NT2/D1 (cell line): ENCODE results near the gene CLPTM1.

Experiments
- DNase-seq: peaks from one replicate; pipeline ENCODE4 v3.0.0-alpha.2; 2011; ENCODE audit warnings: low read depth, low spot score
- H3K27me3 ChIP-seq: 2 replicates; pipeline ENCODE4 v1.6.0; 2011; ENCODE audit warnings: mild to moderate bottlenecking; ENCODE audit not compliant: insufficient read length, insufficient read depth
- H3K36me3 ChIP-seq: 2 replicates; pipeline ENCODE4 v1.6.1; 2011; ENCODE audit warnings: mild to moderate bottlenecking, low read length, mixed read lengths; ENCODE audit not compliant: insufficient read depth, insufficient read length
- H3K4me1 ChIP-seq: 2 replicates; pipeline ENCODE4 v1.5.1; 2011; ENCODE audit not compliant: insufficient read depth, insufficient read length
- H3K4me3 ChIP-seq: 2 replicates; pipeline ENCODE4 v1.5.1; 2011; ENCODE audit warnings: low read depth; ENCODE audit not compliant: insufficient read length
- H3K9ac ChIP-seq: 2 replicates; pipeline ENCODE4 v1.6.0; 2011; ENCODE audit warnings: low read depth; ENCODE audit not compliant: insufficient read length
- H3K9me3 ChIP-seq: 2 replicates; pipeline ENCODE4 v1.5.1; 2011; ENCODE audit warnings: mild to moderate bottlenecking, low read length; ENCODE audit not compliant: insufficient read depth
- SUZ12 ChIP-seq: IDR thresholded peaks from 2 replicates; pipeline ENCODE4 v1.6.1; 2011; ENCODE audit not compliant: insufficient read length, insufficient read depth; ENCODE audit errors: extremely low read depth
- YY1 ChIP-seq: IDR thresholded peaks from 2 replicates; pipeline ENCODE4 v1.6.1; 2011; ENCODE audit not compliant: insufficient read length, insufficient read depth
- ZNF274 ChIP-seq: IDR thresholded peaks from 2 replicates; pipeline ENCODE4 v1.6.1; 2011; ENCODE audit warnings: mild to moderate bottlenecking, low read depth, low read length

CLPTM1 gene

DNA sequence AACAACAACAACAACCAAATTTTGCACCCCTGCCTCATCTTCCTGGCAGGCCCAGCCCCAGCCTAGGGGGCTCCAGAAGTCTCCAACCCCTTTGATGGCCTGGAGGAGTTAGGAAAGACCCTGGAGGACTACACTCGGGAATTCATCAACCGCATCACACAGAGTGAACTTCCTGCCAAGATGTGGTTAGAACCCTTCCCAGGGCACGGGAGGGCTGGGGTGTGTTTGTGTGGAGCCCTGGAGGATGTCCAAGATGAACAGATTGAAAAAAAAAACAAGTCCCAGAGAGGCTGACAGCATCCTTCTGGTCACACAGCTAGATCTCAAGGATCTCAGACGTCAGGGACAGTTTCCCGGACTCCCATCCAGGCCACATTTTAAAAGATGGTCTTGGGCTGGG is 27.4 kb upstream of the CLPTM1 start:
- Histone ChIP-seq H3K27me3 (no peaks in the 10 kb centered on the region), H3K4me3 (no peak overlapping the region), H3K9ac (no peak overlapping the region), H3K9me3 (no peaks in the 10 kb centered on the region), H3K4me1 (peaks cover 7% of the 10 kb centered on the region), H3K36me3 (no peaks in the 10 kb centered on the region)
- DNase-seq, result no peak
- TF ChIP-seq SUZ12, result no peak
- no peak for TF ChIP-seq ZNF274
- TF ChIP-seq YY1, result no peak

DNA sequence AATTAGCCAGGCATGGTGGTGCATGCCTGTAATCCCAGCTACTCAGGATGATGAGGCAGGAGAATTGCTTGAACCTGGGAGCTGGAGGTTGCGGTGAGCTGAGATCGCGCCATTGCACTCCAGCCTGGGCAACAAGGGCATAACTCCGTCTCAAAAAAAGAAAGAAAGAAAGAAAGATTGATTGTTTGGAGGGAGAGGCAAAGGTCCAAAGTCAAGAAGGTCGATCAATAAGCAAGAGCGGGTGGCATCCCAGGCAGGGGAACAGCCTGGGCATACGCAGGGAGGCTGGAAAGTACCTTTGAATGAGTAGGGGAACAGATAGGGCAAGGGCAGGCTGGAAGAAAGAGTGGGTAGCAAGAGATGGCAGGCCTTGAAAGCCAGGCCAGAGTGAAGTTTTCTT is 25.1 kb upstream of the CLPTM1 start:
- TF ChIP-seq YY1 (no peak), ZNF274 (no peak), SUZ12 (no peak)
- H3K27me3 ChIP-seq, result no peaks in the 10 kb centered on the region
- no peak for DNase-seq
- H3K9me3 ChIP-seq, result no peaks in the 10 kb centered on the region
- H3K9ac ChIP-seq, result no peak overlapping the region
- no peak overlapping the region for H3K4me3 ChIP-seq
- peaks cover 4% of the 10 kb centered on the region for H3K4me1 ChIP-seq
- no peaks in the 10 kb centered on the region for H3K36me3 ChIP-seq

DNA sequence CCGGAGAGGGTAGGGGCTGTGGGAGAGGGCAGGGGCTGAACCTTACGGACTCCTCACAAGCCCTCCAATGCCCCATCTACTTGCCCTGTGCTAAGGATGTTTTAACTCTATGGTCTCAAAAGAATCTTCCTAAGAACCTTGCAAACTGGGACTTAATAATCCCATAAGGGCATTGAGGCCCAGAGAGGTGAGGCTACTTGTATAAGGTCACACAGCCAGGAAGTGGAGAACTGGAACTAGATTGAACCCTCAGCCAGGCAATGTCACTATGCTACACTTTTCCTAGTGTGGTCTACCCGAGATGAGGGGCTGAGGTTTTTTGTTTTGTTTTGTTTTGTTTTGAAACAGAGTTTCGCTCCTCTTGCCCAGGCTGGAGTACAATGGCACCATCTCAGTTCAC is 23.6 kb upstream of the CLPTM1 start:
- H3K4me1 ChIP-seq, result no peaks in the 10 kb centered on the region
- no peak for TF ChIP-seq ZNF274
- no peak for TF ChIP-seq SUZ12
- TF ChIP-seq YY1, result no peak

DNA sequence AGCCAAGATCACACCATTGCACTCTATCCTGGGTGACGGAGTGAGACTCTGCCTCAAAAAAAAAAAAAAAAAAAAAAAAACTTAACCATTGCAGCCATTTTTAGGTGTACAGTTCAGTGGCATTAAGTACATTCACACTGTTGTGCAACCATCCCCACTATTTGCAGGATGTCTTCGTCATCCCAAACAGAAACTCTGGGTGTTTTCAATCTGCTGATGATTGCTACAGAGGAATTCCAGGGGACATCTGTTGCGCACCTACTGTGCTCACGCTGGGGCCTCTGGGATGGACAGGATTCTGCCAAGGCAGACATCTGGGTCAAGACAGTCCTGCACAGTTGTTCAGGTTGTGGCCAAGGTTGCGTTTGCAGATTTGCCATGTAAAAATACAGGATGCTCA is 15.5 kb upstream of the CLPTM1 start:
- no peak overlapping the region for H3K4me3 ChIP-seq
- TF ChIP-seq ZNF274 (no peak), SUZ12 (no peak), YY1 (no peak)
- no peak for DNase-seq
- H3K36me3 ChIP-seq, result no peaks in the 10 kb centered on the region
- no peak overlapping the region for H3K9ac ChIP-seq
- no peaks in the 10 kb centered on the region for H3K27me3 ChIP-seq
- H3K9me3 ChIP-seq, result no peaks in the 10 kb centered on the region
- H3K4me1 ChIP-seq, result peaks cover 2% of the 10 kb centered on the region

More for the DNA sequence above, 23.6 kb upstream of the CLPTM1 start:
- no peak for DNase-seq
- no peaks in the 10 kb centered on the region for H3K36me3 ChIP-seq
- no peaks in the 10 kb centered on the region for H3K9me3 ChIP-seq
- H3K9ac ChIP-seq, result no peak overlapping the region
- H3K27me3 ChIP-seq, result no peaks in the 10 kb centered on the region
- no peak overlapping the region for H3K4me3 ChIP-seq

DNA sequence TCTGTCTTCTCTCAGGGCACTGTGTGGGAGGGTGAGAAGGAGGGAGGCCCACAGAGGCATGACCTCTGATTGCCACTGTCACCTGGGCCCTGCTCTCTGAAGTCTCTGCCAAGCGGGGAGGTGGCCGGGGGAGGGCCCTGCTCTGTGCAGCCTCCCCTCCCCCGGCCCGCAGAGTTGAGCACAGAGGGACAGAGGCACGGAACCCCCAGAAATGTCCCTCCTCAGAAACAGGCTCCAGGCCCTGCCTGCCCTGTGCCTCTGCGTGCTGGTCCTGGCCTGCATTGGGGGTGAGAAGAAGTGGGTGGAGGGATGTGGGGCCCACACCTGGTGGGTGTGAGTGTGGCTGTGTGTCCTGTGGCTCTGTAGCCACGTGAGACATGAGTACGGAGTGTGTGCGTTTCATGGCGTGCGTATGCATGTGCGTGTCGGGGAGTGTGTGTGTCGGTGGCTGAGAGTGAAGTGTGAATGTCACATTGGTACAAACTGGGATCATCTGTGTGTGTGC is 13.1 kb upstream of the CLPTM1 start, which contains the start of gene APOC4:
Gene APOC4, plus strand, starts transcription at position 171 of the 505 bp plus-strand sequence. Its CDS starts 41 bp downstream, at position 212.
- no peak within 1 kb of the TSS for H3K4me3 ChIP-seq
- H3K36me3 ChIP-seq, result no peaks in the 10 kb centered on the region
- DNase-seq, result no peak
- peaks cover 2% of the 10 kb centered on the region for H3K4me1 ChIP-seq
- no peaks in the 10 kb centered on the region for H3K9me3 ChIP-seq
- H3K9ac ChIP-seq, result no peak within 1 kb of the TSS
- H3K27me3 ChIP-seq, result no peaks in the 10 kb centered on the region
- TF ChIP-seq SUZ12 (no peak), YY1 (no peak), ZNF274 (no peak)

DNA sequence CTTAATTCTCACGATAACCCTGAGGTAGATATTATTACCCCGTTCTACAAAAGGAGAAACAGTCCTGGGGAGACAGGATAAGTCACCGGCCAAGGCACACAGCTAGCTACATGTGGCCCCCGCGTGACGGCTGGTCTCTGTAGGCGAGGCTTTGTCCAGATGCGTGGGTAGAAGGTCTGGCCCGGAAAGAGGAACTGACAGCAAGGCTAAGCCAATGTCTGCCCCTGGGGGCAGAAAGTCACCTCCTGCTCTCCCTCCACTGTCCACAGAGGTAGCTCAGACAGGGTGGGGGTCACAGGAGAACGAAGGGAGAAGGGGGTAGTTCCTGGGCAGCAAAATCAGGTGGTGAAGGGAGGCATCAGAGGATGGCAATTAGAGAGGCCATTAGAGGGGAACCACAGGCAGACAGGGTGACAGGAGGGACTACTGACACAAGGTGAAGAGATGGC is 11.4 kb upstream of the CLPTM1 start:
- Histone ChIP-seq H3K9ac (no peak overlapping the region), H3K27me3 (no peaks in the 10 kb centered on the region), H3K4me3 (no peak overlapping the region), H3K9me3 (no peaks in the 10 kb centered on the region), H3K4me1 (peaks cover 5% of the 10 kb centered on the region), H3K36me3 (no peaks in the 10 kb centered on the region)
- DNase-seq, result no peak
- TF ChIP-seq YY1 (no peak), ZNF274 (no peak), SUZ12 (no peak)

DNA sequence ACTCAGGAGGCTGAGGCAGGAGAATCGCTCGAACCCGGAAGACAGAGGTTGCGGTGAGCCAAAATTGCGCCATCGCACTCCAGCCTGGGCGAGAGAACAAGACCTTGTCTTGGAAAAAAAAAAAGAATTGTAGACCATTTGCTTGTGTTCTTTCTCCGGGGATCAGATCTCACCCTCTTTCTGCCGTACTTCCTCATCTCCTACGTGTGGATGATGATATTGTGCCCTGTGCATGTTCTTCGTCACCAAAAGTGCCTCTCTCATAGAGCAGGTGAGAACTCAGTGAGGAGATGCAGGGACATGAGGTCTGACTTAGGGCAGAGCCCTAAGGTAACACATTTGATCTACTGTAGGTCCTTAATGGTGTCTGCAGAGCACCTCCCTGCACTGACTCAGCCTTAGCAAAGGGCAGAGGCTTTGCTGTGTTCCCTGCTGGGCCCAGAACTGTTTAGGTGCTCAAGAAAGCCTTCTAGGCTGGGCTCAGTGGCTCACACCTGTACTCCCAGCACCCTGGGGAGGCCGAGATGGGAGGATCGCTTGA is 8.1 kb upstream of the CLPTM1 start:
- Histone ChIP-seq H3K9me3 (no peaks in the 10 kb centered on the region), H3K4me1 (peaks cover 5% of the 10 kb centered on the region), H3K9ac (no peak overlapping the region), H3K27me3 (no peaks in the 10 kb centered on the region), H3K4me3 (no peak overlapping the region), H3K36me3 (no peaks in the 10 kb centered on the region)
- no peak for DNase-seq
- TF ChIP-seq SUZ12, result no peak
- no peak for TF ChIP-seq YY1
- TF ChIP-seq ZNF274, result no peak

DNA sequence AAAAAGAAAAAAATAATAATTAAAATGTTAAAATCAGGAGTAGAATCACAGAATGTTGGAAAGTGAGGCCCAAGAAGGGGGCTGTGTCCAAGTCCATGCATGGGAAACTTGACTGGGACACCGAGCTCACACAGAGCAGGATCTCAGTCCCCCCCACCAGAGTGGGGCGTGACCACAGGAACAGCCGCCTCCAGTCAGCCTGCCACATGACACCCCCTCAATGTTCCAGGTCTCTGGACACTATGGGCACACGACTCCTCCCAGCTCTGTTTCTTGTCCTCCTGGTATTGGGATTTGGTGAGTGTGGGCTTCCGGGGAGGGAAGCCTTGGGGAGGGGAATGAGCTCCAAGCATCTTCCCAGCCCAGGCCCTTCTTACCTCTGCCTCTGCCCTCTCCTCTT is 6.9 kb upstream of the CLPTM1 start:
- no peak for DNase-seq
- H3K4me1 ChIP-seq, result peaks cover 3% of the 10 kb centered on the region
- H3K27me3 ChIP-seq, result no peaks in the 10 kb centered on the region
- H3K9me3 ChIP-seq, result no peaks in the 10 kb centered on the region
- no peak overlapping the region for H3K9ac ChIP-seq
- TF ChIP-seq ZNF274, result no peak
- no peak overlapping the region for H3K4me3 ChIP-seq
- H3K36me3 ChIP-seq, result no peaks in the 10 kb centered on the region
